Lung (tissue), 12 donors: Measurements from ENCODE around the gene LCN2. TPM values are rescaled to one million over a fixed set of nuclear protein-coding genes. Genes with fewer than 3 reads are reported as not detected.
A peak's percentile ranks its signal among the peaks of the same experiment; 100 is the strongest.

Experiments used
- ATAC-seq: fragments of 200-7000 bp; cut with Tn5 transposase; one replicate; pipeline ENCODE4 v1.9.1; 2020; ENCODE audit warnings: moderate number of reproducible peaks; ENCODE audit not compliant: insufficient read depth, low FRiP score
- DNase-seq, 3 donors: peaks; one replicate each; pipeline ENCODE4 v3.0.0-alpha.2; 2013 to 2017
- H3K27ac ChIP-seq, 2 donors: one replicate each; pipeline ENCODE4 v1.5.1; 2013; ENCODE audit warnings: mild to moderate bottlenecking in 2 of 2, moderate library complexity in 2 of 2, control low read depth in 1 of 2, inconsistent platforms in 1 of 2, low read depth in 1 of 2, low read length in 1 of 2
- H3K27me3 ChIP-seq, 3 donors: one replicate each; pipeline ENCODE4 v1.5.1; 2013; ENCODE audit warnings: low read length in 2 of 3; ENCODE audit not compliant: control insufficient read depth in 3 of 3, insufficient read depth in 3 of 3
- H3K36me3 ChIP-seq, 4 donors: one replicate each; pipeline ENCODE4 v1.5.1; 2013; ENCODE audit warnings: low read length in 4 of 4, mild to moderate bottlenecking in 1 of 4, moderate library complexity in 1 of 4; ENCODE audit not compliant: control insufficient read depth in 4 of 4, insufficient read depth in 4 of 4
- H3K4me1 ChIP-seq, 5 donors: one replicate each; pipeline ENCODE4 v1.5.1; 2013; ENCODE audit warnings: low read length in 5 of 5, mild to moderate bottlenecking in 2 of 5, moderate library complexity in 1 of 5; ENCODE audit not compliant: control insufficient read depth in 5 of 5, insufficient read depth in 5 of 5
- H3K4me3 ChIP-seq: one replicate; pipeline ENCODE4 v1.5.1; 2013; ENCODE audit warnings: mild to moderate bottlenecking, control low read depth, moderate library complexity
- H3K9ac ChIP-seq, 2 donors: one replicate each; pipeline ENCODE4 v1.5.1; 2013; ENCODE audit warnings: low read length in 2 of 2, control low read depth in 1 of 2; ENCODE audit not compliant: insufficient read depth in 1 of 2
- H3K9me3 ChIP-seq, 4 donors: one replicate each; pipeline ENCODE4 v1.5.1; 2013; ENCODE audit warnings: low read length in 3 of 4, mild to moderate bottlenecking in 1 of 4, moderate library complexity in 1 of 4; ENCODE audit not compliant: control insufficient read depth in 4 of 4, insufficient read depth in 3 of 4
- WGBS, 2 donors: extraction: QIAGEN DNeasy Blood & Tissue Kit; methylation state at CpG; one replicate each; pipeline ENCODE4 v1.1.7; 2013; 5-methylcytosine and 5-hydroxymethylcytosine counted together
- polyA plus RNA-seq, 2 donors: library from polyadenylated mRNA; stranded (reverse); fragments of 200-250 nt; gene quantifications; one replicate each; pipeline ENCODE4 v1.2.1, GENCODE V29; 2013
- total RNA-seq, 2 donors: library from RNA; depleted of rRNA in 1 of 2; stranded (reverse); fragments of >200 nt in 1 of 2; gene quantifications; one replicate each; pipeline ENCODE4 v1.2.1, GENCODE V29; 2014 to 2021
- TF ChIP-seq, protein P1 (sequence below): IDR thresholded peaks from 2 replicates; pipeline ENCODE4 v1.5.1; 2012; ENCODE audit warnings: mild to moderate bottlenecking; ENCODE audit errors: control extremely low read depth, extremely low read depth
- donor health status: control.
- donor health status: control.
- donor health status: Bipolar disorder and iron deficiency.
- donor health status: healthy.
- donor health status: DM: yes; HTN: yes; CAD: no.

The LCN2 gene
- total and polyA plus RNA-seq, 4 donors = 114 to 842 (median 295) TPM

- Histone ChIP-seq H3K27ac (no peak overlapping the region), H3K27me3 (no peaks in the 10 kb centered on the region), H3K4me1 (peaks cover 0 to 12% (median 3%) of the 10 kb centered on the region in 5 donors), H3K36me3 (no peaks in the 10 kb centered on the region), H3K4me3 (no peak overlapping the region), H3K9me3 (no peaks in the 10 kb centered on the region), H3K9ac (no peak overlapping the region)
- 84 to 85% methylated on average over 7 of the region's 7 CpGs for WGBS, 2 donors
- DNase-seq (no peak), ATAC-seq (no peak)
- TF ChIP-seq, protein P1, sequence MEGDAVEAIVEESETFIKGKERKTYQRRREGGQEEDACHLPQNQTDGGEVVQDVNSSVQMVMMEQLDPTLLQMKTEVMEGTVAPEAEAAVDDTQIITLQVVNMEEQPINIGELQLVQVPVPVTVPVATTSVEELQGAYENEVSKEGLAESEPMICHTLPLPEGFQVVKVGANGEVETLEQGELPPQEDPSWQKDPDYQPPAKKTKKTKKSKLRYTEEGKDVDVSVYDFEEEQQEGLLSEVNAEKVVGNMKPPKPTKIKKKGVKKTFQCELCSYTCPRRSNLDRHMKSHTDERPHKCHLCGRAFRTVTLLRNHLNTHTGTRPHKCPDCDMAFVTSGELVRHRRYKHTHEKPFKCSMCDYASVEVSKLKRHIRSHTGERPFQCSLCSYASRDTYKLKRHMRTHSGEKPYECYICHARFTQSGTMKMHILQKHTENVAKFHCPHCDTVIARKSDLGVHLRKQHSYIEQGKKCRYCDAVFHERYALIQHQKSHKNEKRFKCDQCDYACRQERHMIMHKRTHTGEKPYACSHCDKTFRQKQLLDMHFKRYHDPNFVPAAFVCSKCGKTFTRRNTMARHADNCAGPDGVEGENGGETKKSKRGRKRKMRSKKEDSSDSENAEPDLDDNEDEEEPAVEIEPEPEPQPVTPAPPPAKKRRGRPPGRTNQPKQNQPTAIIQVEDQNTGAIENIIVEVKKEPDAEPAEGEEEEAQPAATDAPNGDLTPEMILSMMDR = no peak
Observed at GRCh38 chr9:128155736-128156500, 6.7 kb downstream of the LCN2 start.

DNA sequence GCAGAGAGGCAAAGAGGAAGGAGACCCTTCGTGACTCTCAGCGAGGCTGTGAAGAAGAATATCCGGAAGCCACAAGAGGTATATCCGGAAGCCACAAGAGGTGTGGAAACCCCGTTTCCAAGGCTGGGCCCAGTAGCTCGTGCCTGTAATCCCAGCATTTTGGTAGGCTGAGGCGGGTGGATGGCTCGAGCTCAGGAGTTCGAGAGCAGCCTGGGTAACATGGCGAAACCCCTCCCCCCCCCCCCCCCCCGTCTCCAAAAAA is 10.2 kb downstream of the LCN2 start:
- WGBS, 2 donors = 17 to 21% methylated on average over 11 of the region's 11 CpGs
- peak overlapping the region in 1 of 2 donors; percentile 82 for H3K27ac ChIP-seq
- no peak overlapping the region for H3K4me3 ChIP-seq

GRCh38 chr9:128159784-128160602 is 10.7 kb downstream of the LCN2 start, which contains the start of gene BBLN:
BBLN (plus strand) TSS chr9:128160265; CDS start chr9:128160408, 143 bp downstream.
- H3K4me1 ChIP-seq = peaks cover 0 to 16% (median 3%) of the 10 kb centered on the region in 5 donors
- H3K9ac ChIP-seq = peak within 1 kb of the TSS; percentile 25 to 57
- peak; percentile 95 for ATAC-seq
- peaks cover 0 to 22% (median 9%) of the 10 kb centered on the region in 4 donors for H3K36me3 ChIP-seq
- H3K9me3 ChIP-seq = no peaks in the 10 kb centered on the region
- peak within 1 kb of the TSS; percentile 66 for H3K4me3 ChIP-seq
- no peaks in the 10 kb centered on the region for H3K27me3 ChIP-seq
- peak within 1 kb of the TSS; percentile 82 to 85 for H3K27ac ChIP-seq
- TF ChIP-seq, protein P1 = no peak
- DNase-seq = peak; percentile 97 to 98 (median 98)
- WGBS, 2 donors = 0 to 1% methylated on average over 51 to 76 of the region's 77 CpGs

More for the DNA sequence above, 10.2 kb downstream of the LCN2 start:
- H3K9me3 ChIP-seq = no peaks in the 10 kb centered on the region
- H3K9ac ChIP-seq = no peak overlapping the region
- DNase-seq (no peak), ATAC-seq (peak; percentile 1)
- TF ChIP-seq, protein P1 = no peak
- no peaks in the 10 kb centered on the region for H3K27me3 ChIP-seq
- H3K36me3 ChIP-seq = peaks cover 0 to 22% (median 9%) of the 10 kb centered on the region in 4 donors
- peaks cover 0 to 16% (median 3%) of the 10 kb centered on the region in 5 donors for H3K4me1 ChIP-seq
